GM18861 (cell line): ENCODE results near the gene ABCA4.

Experiments
- ATAC-seq: cut with Tn5 transposase; IDR thresholded peaks from one replicate; pipeline ENCODE4 v1.9.1; 2021; ENCODE audit not compliant: unreplicated experiment

Gene ABCA4

GRCh38 chr1:93981274-93981667 lies 139.7 kb downstream of the ABCA4 start:
- no peak for ATAC-seq

- ATAC-seq, result no peak
Observed at GRCh38 chr1:93980320-93981273, 140.4 kb downstream of the ABCA4 start.

- no peak for ATAC-seq
Observed at GRCh38 chr1:93979718-93980319, 141.1 kb downstream of the ABCA4 start.

- ATAC-seq, result no peak
Observed at GRCh38 chr1:93979040-93979717, 141.8 kb downstream of the ABCA4 start.

GRCh38 chr1:93977598-93977945 lies 143.4 kb downstream of the ABCA4 start:
- no peak for ATAC-seq

GRCh38 chr1:93976711-93977597 lies 144.0 kb downstream of the ABCA4 start:
- no peak for ATAC-seq

- ATAC-seq, result no peak
Observed at GRCh38 chr1:93976291-93976690, 144.7 kb downstream of the ABCA4 start.

GRCh38 chr1:93972341-93972740 lies 148.6 kb downstream of the ABCA4 start:
- no peak for ATAC-seq

- no peak for ATAC-seq
Observed at GRCh38 chr1:93969887-93970286, 151.1 kb downstream of the ABCA4 start.

- no peak for ATAC-seq
Observed at GRCh38 chr1:93969371-93969770, 151.6 kb downstream of the ABCA4 start.

GRCh38 chr1:93967306-93967705 lies 153.6 kb downstream of the ABCA4 start:
- ATAC-seq, result no peak

GRCh38 chr1:93965888-93966287 lies 155.1 kb downstream of the ABCA4 start:
- no peak for ATAC-seq

GRCh38 chr1:93965256-93965655 lies 155.7 kb downstream of the ABCA4 start:
- no peak for ATAC-seq

GRCh38 chr1:93964777-93965200 lies 156.2 kb downstream of the ABCA4 start:
- ATAC-seq, result no peak

- ATAC-seq, result no peak
Observed at GRCh38 chr1:93964096-93964776, 156.7 kb downstream of the ABCA4 start.

GRCh38 chr1:93963585-93963984 lies 157.4 kb downstream of the ABCA4 start:
- ATAC-seq, result no peak

- no peak for ATAC-seq
Observed at GRCh38 chr1:93961906-93962305, 159.0 kb downstream of the ABCA4 start.

GRCh38 chr1:93961443-93961842 lies 159.5 kb downstream of the ABCA4 start:
- no peak for ATAC-seq

- no peak for ATAC-seq
Observed at GRCh38 chr1:93960641-93961147, 160.3 kb downstream of the ABCA4 start.

- no peak for ATAC-seq
Observed at GRCh38 chr1:93959413-93959812, 161.5 kb downstream of the ABCA4 start.
